Amygdala (tissue), 56 donors: ENCODE data around the gene LRRC36.

Experiments used
- DNase-seq, 56 donors: peaks; one replicate each; lab custom pipeline; 2025; lab: John Stamatoyannopoulos, UW

Gene LRRC36

GRCh38 chr16:67417333-67418061 lies 90.9 kb downstream of the LRRC36 start:
- no peak for DNase-seq

- DNase-seq, result no peak
Observed at GRCh38 chr16:67419502-67419901, 92.9 kb downstream of the LRRC36 start.

DNA sequence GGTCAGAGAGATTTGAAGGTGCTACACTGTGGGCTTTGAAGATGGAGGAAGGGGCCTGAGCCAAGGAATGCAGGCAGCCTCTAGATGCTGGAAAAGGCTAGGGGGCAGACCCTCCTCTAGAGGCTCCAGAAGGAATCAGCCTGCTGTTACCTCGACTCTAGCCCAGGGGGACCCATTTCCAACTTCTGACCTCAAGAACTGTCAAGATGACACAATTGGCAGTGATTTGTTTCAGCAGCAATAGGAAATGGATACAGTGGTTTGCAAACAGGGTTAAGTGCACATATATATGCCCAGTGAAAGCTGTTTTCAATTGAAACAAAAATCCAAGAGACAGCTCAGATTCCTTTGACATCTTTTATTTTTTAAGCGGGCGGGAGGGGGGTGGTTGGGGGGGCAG lies 93.3 kb downstream of the LRRC36 start:
- no peak for DNase-seq

- DNase-seq, result no peak
Observed at GRCh38 chr16:67421030-67421429, 94.4 kb downstream of the LRRC36 start.

DNA sequence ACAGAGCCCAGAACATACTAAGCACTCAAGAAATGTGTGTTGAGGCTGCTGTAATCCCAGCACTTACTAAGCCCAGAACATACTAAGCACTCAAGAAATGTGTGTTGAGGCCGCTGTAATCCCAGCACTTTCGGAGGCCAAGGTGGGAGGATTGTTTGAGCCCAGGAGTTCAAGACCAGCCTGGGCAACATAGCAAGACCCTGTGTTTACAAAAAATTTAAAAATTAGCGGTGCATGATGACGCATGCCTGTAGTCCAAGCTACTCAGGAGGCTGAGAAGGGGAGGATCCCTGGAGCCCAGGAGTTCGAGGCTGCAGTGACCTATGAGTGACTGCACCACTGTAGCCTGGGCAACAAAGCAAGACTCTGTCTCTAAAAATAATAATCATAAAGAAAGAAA lies 96.4 kb downstream of the LRRC36 start:
- no peak for DNase-seq

- DNase-seq, result no peak
Observed at GRCh38 chr16:67423611-67424260, 97.1 kb downstream of the LRRC36 start.

GRCh38 chr16:67424261-67424615 lies 97.6 kb downstream of the LRRC36 start:
- no peak for DNase-seq

DNA sequence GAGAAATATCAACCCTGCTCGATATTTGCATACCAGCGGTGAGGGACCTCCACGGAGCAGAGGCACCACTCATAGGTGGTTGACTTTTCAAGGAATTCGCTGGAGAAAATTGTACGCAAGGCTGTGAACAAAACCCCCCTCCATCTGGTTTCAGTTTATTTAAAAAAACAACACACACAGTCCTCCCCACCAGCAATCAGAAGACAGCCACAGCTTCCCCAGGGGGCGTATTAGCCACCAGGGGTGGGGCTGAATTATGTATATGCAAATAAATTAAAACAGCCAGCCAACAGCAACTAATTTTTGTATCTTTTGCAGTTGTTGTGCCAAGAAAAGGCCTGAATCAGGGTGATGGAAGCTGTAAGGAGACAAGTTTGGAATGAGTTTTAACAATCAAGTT lies 98.4 kb downstream of the LRRC36 start:
- DNase-seq, result no peak

DNA sequence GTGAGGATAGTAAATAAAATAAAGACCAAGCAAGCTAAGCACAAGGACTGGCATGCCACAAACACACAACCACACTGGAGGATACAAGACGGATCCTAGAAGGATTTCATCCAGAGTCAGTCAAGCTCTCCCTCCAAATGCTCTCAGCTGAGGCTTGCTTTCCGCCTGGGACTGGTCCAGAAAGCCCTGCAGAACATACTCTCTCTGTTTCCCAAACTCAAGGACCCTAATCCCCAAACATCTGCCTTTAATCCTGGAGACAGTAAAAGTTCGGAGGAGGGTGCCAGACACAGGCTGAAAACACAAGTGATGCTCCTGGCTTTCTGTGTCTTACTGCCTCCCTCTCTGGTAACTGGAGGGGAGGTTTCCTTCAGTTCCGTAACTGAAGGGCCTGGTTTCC lies 99.0 kb downstream of the LRRC36 start:
- DNase-seq, result no peak

DNA sequence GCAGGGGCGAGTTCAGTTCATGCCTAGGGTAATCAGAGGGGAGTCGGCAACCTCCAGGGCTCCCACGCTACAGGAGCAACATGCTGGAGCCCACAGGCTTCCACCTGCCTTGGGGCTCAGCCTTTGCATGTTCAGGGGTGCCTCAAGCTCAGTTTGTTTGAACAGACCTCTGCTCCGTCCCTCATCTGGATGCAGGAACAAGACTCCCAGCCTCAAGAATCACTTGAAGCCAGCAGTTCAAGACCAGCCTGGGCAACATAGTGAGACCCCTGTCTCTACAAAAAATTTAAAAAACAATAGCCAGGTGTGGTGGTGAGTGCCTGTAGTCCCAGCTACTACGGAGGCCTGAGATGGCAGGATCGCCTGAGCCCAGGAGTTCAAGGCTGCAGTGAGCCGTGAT lies 99.4 kb downstream of the LRRC36 start:
- no peak for DNase-seq

DNA sequence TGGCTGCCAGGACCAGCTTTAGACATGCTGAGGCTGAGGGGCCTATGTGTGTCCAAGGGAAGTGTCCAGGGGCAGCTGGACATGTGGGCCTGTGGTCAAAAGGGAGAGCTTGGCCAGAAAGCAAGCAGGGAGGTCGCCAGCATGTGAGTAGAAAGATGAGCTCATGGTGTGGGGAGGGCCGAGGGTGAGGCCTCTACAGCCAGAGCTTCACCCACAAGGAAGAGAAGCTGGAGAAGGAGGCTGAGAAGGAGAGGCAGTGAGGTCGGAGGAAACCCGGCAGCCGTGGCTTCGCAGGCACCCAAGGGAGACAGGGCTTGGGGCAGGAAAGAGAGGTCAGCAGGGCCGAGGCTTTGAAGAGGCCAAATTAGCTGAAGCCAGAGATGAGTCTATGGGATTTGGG lies 100.3 kb downstream of the LRRC36 start:
- no peak for DNase-seq

DNA sequence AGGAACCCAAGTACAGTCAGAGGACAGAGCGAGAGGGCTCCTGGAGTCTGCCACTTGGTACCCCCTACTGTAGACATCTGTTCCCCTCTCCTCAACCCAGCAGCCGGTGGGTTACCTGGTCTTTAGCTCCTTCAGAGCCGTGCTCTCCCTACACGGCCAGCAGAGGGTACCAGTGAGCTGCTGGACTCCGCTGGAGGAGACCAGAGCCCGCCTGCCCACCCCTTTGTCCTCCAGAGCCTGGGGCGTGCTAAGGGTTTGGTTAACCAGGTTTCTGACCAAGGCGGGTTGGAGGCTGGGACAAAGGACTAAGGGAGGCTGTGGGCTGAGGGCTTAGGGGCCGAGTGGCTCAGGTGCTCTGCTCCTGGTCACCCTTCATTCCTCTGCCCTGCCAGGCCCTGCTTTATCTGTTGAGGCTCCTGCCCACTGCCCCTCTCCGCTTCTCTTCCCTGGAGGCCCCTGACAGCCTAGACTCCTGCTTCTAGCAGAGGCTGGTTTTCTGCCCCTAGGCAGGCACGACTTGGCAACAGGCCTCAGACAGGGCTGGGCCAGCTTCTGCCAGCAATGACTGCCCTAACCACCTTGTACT lies 101.6 kb downstream of the LRRC36 start:
- peak in 28 of 56 donors; percentile 7 to 70 (median 30) for DNase-seq

DNA sequence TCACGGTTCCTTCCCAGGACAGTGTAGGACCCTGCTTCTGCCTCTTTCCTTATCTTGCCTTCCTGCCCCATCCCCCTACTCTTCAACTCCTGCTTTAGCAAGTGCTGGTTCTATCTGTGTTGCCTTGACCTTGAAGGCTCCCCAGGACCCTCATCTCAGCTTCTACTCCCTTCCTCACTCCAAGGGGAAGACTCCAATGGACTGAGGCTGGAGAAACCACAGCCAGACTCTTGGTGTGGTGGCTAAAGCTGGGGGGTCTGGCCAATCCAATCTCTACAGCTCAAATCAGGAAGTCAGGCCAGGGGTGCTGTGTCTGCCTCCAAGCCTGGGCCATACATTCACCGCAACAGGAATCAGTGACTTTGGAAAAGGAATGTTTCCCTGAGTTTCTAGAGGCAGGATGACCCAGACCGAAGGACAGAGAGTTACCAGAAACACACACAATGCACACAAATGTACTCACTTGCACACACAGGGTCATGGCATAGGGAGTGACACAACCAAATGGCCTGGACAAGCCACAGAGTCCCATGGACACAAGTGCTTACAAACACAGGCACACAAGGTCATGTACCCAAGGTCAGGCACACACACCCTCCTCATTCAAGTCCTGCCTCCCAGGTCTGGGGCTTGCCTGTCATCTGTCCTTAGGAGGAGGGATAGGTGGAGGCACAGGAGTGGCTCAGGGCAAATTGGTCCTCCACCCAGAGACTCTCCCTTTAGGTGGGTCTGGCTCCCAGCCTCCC lies 102.6 kb downstream of the LRRC36 start:
- DNase-seq, result no peak

DNA sequence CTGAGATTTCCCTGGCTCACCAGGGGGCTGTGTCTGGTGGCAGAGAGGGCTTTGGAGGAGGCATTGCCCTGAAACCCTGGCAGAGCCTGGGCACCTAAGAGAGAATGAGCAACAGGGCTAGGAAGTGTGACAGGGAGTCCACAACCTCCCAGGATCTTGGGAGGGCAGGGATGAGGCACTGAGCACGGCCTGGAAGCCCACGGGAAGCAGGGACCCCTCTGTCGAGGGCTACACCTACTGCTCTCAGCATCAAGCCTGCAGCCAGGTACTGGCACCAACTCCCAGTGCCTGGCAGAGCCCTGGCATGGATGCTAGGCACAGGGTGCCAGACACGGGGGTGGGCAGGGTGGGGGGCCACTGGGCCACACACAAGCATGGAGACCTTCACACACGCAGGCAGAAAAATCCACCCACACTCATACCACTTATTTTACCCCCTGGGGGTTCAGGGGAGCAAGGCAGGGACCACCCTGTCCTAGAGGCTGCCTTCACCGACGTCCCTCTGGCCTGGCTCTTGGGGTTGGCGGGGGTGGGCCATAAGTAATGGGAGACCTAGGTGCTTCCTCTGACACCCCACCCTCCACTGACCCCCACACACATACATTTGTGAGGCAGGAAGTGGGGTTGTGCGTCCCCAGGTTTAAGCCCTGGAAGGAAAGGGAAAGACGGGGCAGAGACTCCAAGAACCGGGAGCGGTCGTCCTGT lies 103.3 kb downstream of the LRRC36 start:
- DNase-seq, result no peak

- DNase-seq, result no peak
Observed at GRCh38 chr16:67430504-67430976, 103.9 kb downstream of the LRRC36 start.

DNA sequence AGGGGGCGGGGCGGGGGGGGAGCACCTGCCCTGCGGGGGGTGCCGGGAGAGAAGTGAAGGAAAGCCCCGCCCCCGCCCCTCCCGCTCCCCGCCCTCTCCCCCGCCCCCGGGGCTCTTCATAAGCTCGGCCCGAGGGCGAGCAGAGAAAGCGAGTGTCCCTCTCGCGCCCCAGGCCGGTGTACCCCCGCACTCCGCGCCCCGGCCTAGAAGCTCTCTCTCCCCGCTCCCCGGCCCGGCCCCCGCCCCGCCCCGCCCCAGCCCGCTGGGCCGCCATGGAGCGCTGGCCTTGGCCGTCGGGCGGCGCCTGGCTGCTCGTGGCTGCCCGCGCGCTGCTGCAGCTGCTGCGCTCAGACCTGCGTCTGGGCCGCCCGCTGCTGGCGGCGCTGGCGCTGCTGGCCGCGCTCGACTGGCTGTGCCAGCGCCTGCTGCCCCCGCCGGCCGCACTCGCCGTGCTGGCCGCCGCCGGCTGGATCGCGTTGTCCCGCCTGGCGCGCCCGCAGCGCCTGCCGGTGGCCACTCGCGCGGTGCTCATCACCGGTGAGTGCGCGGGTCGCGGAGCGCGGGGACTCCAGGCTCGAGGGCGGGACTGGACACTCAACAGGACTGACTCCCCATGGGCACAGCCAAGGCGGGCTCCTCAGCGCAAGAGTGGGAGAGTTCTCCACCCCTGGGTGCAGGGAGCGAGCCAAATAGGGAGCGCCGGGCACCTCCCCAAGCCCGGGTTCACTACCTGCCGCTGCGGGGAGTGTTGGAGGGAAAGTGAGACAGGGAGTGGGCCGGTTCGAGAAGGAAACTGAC lies 104.6 kb downstream of the LRRC36 start, which contains the start of gene HSD11B2:
TSS of gene HSD11B2 (plus strand) at position 145 of the 798 bp plus-strand sequence. CDS start at position 273, 128 bp downstream.
- peak in 27 of 56 donors; percentile 15 to 68 (median 37) for DNase-seq

DNA sequence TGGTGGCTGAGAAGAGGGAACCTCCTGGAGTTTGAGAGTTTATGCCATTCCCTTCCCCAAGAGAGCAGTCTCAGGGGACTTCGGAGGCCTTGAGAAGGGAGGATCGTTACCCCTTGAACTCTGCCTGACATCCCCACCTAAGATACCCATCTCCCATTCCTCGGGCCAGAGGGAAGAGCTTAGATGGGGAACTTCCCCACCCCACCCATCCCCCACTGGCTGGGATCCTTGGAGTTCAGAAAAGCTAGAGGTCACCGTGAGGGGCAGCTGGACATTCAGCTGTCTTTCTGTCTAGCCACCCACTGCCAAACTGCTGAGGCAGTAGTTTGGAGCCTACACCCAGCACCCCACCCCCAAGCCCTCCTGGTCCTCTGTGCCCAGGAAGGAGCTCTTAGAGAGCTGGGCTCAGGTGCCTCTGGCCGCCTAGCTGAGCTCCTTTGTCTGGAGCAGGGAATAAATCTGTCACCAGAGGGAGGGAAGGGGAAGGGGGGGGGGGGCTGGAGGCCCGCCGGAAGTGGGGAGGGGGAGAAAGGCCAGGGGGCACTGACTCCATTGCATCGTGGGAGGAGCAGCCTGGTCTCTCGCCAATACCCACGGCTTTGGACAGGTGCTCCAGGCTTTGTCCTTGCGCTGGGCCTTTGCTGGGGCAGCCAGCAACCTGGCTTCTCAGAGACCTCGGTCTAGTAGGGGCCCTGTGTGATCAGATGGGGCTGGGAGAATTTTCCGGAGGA lies 105.3 kb downstream of the LRRC36 start:
- DNase-seq, result no peak

GRCh38 chr16:67432506-67432890 lies 105.9 kb downstream of the LRRC36 start:
- no peak for DNase-seq
